Activated CD4-positive, alpha-beta T cell treated with anti-CD3 and anti-CD28 coated beads, Interleukin-2, amount 10 ng/mL, durations not matched to agents 24 days and 14 days (primary cell): ENCODE results near the gene JCAD. TPM values are rescaled to one million over a fixed set of nuclear protein-coding genes. Genes with fewer than 3 reads are reported as not detected.

Source experiments
- DNase-seq: peaks from one replicate; pipeline ENCODE4 v3.0.0; 2022
- H3K27ac Mint-ChIP-seq: one replicate; pipeline ENCODE4 v1.8.0; 2022; ENCODE audit warnings: mild to moderate bottlenecking, mixed read lengths
- H3K27me3 Mint-ChIP-seq: one replicate; pipeline ENCODE4 v1.8.0; 2022; ENCODE audit warnings: mixed read lengths
- H3K36me3 Mint-ChIP-seq: one replicate; pipeline ENCODE4 v1.8.0; 2022; ENCODE audit warnings: low read depth, mild to moderate bottlenecking, mixed read lengths
- H3K4me1 Mint-ChIP-seq: one replicate; pipeline ENCODE4 v1.8.0; 2021; ENCODE audit warnings: mixed read lengths
- H3K4me3 Mint-ChIP-seq: one replicate; pipeline ENCODE4 v1.8.0; 2022; ENCODE audit warnings: mild to moderate bottlenecking, moderate library complexity, mixed read lengths
- H3K9me3 Mint-ChIP-seq: one replicate; pipeline ENCODE4 v1.8.0; 2021; ENCODE audit warnings: mixed read lengths
- intact Hi-C: fragments of 100-400 bp; cut with micrococcal nuclease; formaldehyde crosslinking; loops from one replicate; pipeline ENCODE4 v1.15.1; 2023
- total RNA-seq: library from RNA; stranded (reverse); gene quantifications from 2 replicates; pipeline ENCODE4 v1.2.3, GENCODE V29; 2022

JCAD gene
- total RNA-seq, 1 donor from 2014 or later, result 0.21 TPM

DNA sequence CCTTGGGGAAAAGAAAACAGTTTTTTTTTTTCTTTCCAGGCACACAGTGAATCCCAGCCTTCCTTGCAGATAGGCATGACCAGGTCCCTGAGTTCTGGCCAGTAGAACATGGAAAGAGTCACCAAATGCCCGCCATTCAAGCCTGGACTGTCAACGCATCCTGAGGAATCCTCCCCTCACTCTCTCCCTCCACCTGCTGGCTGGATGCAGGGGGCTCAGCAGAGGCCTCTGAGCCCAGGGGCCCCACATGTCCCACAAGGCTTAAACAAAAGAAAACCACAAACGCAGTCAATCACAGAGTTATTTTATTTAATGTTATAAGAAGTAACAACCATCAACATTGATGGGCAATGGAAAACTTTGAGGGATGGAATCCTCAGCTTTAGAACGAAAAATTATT lies 93.1 kb downstream of the JCAD start:
- no peak overlapping the region for H3K4me3 Mint-ChIP-seq
- no peak for DNase-seq
- H3K4me1 Mint-ChIP-seq, result no peaks in the 10 kb centered on the region
- H3K27ac Mint-ChIP-seq, result no peak overlapping the region
- H3K9me3 Mint-ChIP-seq, result no peaks in the 10 kb centered on the region
- H3K36me3 Mint-ChIP-seq, result no peaks in the 10 kb centered on the region
- intact Hi-C loops, result no loop called here
- peaks cover 6% of the 10 kb centered on the region for H3K27me3 Mint-ChIP-seq
